CD4-positive, alpha-beta T cell treated with Interleukin-6 at 100 ng/mL for 8 hours (primary cell): ENCODE measurements around the gene ABCB10.
"Not testable (repeated sequence)": the region's sequence is repeated elsewhere in the genome, so short reads cannot be mapped to it uniquely, and the experiment has no call there.

Experiments
- DNase-seq: peaks from one replicate; pipeline ENCODE4 v3.0.0-alpha.2; 2020; ENCODE audit warnings: mixed read lengths, low spot score

The ABCB10 gene

DNA sequence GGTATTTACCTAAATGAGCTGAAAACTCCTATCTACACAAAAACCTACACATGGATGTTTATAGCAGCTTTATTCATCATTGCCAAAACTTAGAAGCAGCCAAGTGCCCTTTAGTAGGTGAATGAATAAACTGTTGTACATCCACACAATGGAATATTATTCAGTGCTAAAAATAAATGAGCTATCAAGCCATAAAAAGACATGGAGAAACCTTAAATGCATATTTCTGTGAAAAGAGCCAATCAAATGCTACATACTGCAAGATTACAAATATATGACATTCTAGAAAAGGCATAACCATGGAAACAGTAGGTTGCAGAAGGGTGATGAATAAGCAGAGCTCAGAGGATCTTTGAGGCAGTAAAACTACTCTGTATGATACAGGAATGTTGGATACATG, 23.3 kb downstream of the ABCB10 start:
- DNase-seq, result no peak

DNA sequence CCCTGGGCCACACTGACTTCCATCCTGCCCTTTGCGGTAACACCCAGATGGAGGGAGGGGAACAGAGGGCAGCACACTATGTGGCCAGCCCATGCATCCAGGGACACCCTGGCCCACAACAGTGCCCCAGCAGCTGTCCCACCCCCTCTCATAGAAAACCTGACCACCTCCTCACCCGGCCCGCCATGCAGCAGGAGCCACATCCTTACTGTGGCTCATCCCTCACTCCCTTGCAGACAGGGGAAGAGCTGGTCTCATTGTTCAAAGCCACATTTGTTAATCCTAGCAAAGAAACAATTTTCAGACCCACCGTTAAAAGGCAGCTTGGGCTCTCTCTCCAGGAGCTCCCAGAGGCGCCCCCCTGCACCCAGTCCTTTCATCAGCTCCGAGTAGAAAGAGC, 27.2 kb downstream of the ABCB10 start:
- DNase-seq, result no peak

DNA sequence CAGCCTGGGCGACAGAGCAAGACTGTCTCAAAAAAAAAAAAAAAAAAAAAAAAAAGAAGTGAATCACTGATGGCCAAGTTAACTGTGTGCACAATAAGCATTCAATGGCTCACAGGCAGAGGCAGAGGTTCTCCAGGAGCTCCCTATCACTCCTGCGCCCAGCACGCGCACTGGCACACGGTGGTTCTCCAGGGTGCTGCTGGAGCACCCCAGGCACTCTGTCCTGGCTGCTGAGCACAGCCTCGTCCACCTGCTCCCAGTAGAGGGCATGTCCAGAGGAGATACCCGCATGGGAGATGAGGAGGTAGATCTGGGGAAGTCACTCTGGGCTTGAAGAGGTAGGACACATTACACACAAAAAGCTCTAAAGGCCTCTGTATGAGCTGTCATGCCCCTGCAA, 28.9 kb downstream of the ABCB10 start:
- DNase-seq, result no peak

GRCh38 chr1:229526695-229527094, 31.8 kb downstream of the ABCB10 start:
- DNase-seq, result no peak

GRCh38 chr1:229523052-229523451, 35.5 kb downstream of the ABCB10 start:
- DNase-seq, result no peak

DNA sequence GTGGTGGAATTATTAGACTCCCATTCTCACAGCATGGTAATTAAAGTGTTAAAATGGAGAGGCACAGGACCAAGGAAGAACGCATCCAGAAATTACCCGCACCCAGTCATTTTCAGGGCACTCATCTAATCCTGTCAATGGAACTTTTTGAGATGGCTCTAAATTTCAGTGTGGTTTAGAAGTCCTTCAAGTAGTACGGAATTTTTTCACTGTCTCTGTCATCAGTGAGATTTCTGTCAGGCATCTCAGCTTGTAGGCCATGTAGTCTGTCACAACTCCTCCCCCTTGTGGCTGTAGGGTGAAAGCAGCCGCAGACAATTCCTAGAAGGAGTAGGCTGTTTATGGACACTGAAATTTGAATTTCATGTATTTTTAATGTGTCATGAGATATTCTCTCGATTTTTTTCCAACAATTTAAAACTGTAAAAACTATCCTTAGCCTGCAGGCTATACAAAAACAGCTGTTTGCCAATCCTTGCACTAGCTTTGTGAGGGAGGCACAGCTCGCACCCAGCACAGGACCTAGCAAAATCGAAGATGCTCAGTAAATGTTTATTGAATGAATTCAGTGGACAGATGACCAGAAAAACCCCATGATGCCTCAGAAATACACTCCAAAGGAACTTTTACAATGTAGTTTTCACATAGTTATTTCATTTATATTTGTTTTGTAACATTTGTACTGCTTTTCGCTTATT, 43.8 kb downstream of the ABCB10 start:
- peak; percentile 72 for DNase-seq

DNA sequence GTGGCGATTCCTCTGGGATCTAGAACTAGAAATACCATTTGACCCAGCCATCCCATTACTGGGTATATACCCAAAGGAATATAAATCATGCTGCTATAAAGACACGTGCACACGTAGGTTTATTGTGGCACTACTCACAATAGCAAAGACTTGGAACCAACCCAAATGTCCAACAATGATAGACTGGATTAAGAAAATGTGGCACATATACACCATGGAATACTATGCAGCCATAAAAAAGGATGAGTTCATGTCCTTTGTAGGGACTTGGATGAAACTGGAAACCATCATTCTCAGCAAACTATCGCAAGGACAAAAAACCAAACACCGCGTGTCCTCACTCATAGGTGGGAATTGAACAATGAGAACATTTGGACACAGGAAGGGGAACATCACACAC, 46.9 kb downstream of the ABCB10 start:
- not testable (repeated sequence) for DNase-seq

GRCh38 chr1:229511201-229511600, 47.3 kb downstream of the ABCB10 start:
- not testable (repeated sequence) for DNase-seq

- DNase-seq, result no peak
Measured at GRCh38 chr1:229509576-229509975, 48.9 kb downstream of the ABCB10 start.

DNA sequence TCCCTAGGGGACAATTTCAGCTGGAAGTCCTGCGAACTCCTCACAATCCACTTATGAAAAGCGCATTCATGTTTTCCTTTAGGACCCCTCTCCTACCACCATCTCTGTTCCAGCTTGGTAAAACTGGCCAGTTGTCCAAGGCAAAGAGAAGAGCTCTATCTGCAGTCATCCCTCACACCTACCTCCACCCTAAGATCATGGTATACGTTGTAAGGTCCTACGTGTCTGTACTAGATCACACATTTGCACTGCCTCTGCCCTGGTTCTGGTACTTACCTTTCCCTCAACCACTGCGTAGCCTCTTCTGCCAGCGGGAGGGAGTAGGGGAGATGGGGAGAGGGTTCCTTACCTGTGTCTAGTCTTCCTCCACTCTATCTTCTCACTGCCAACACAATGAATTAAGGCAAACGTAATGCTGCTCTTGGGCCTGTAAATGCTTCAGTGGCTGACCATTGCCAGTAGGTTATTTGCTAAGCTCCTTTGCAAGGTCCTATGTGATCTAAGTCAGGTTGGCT, 49.6 kb downstream of the ABCB10 start:
- no peak for DNase-seq

GRCh38 chr1:229507951-229508822, 50.3 kb downstream of the ABCB10 start, which contains the start of gene NUP133:
TSS of gene NUP133 (minus strand) at chr1:229508341. CDS start at chr1:229508249, 92 bp downstream.
- peak; percentile 96 for DNase-seq

DNA sequence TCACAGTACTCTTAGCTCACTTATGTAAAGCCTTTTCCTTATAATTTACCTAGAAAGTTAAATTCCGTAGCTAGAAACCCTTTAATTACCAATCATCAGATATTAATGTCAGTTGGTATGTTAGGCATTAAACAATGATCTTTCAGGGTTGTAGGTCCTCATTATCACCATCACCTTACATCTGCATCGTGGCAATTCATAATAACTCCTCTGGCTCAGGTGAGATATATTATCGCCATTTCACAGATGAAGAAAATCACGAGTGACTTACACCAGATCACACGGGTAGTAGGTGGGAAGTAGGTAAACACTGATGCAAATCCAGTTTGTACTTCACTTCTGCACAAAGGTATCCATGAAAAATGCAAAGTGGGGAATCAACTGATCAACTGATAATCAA, 51.0 kb downstream of the ABCB10 start:
- no peak for DNase-seq

- DNase-seq, result no peak
Measured at GRCh38 chr1:229506633-229507032, 51.9 kb downstream of the ABCB10 start.

DNA sequence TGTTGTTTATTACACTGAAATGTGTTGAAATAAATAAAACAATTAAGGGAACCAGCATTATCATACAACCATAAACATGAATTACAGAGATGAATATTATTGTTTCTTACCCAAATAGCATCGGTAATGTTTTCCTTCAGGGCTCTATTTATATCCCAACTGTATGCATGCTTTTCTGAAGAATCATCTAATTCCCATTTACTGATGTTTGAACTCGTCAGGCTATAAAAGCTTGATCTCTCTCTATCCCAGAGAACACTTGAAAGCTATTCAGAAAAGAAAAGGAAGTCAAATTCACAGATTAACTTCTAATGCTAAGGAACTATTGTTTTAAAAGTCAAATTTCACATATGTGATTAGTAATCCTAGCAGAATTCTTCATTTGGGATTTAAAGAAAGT, 62.7 kb downstream of the ABCB10 start:
- DNase-seq, result no peak

GRCh38 chr1:229487181-229487580, 71.3 kb downstream of the ABCB10 start:
- DNase-seq, result no peak

DNA sequence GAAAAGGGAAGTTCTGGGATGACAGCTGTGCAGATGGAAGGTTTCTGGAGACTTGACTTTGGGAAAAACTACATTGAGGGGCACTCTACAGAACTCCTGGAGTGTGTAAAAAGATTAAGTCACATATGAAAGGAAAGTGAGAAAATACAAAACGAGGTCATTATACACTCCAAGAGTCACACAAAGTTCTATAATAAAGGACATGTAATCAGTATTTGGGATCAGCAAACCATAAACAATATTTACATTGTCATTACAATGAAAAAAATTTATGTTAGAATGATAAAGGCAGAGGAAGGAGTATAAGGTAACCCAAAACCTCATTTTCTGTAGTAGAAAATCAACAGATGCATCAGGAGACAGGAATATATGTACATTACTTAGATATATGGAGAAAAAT, 73.2 kb downstream of the ABCB10 start:
- DNase-seq, result no peak

DNA sequence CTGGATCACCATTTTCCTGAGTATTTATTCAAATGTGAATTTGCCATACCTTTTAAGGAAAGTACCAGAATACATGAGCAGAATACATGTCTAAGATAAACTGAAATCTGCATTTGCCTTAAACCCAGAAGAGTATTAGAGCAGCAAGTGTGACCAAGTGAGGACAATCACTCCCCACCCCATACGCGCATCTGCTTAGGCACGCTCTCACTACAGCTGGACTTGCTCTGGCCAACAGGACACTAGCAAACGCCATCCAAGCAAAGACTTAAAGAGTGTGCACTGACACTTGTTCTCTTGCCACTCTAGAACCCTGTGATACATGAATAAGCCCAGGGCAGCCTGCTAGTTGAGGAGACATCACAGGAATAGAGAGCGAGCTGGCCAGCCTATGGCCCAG, 76.0 kb downstream of the ABCB10 start:
- no peak for DNase-seq

DNA sequence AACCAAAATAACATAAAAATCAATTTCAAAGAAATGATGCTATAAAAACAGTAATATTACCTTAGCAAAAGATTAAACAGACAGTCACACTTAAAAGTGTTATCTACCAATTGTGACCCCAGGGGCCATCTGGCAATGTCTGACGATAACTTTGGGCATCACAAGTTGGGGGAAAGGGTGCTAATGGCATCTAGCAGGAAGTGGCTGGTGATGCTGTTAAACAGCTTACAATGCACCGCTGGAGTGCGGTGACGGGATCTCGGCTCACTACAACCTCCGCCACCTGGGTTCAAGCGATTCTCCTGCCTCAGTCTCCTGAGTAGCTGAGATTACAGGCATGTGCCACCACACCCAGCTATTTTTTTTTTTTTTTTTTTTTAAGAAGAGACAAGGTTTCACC, 78.0 kb downstream of the ABCB10 start:
- DNase-seq, result no peak

DNA sequence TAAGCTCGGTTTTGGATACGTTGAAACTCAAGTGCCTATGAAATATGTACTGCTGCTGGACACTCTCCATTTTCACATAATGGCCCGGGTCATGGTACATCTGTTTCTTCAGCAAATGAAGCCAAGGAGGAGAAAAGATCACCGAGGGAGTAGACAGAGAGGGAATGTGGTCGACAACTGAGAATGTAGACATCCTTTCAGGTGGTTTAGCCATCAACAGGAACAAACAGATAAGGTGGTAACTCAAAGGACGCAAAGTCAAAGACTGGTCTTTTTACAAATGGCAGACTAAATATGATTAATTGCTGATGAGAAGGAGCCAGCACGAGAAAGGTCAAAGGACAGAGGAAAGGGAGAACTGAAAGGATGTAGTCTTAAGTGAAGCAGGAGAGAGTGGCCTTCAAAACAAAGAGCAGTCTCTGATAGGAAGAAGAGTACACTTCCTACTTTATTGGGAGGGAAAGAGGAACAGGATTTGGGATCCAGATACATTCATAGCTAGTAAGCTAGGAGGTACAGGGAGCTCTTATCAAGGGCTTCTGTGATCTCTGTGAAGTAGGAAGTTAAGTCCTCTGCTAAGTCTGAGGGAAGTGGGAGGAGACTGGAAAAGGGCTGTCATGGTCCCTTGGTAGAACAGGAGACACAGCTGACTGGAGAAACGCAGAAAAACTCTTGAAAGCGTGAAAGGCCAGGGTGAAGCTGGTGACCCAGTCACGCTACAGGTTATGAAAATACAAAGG, 78.7 kb downstream of the ABCB10 start:
- DNase-seq, result no peak

DNA sequence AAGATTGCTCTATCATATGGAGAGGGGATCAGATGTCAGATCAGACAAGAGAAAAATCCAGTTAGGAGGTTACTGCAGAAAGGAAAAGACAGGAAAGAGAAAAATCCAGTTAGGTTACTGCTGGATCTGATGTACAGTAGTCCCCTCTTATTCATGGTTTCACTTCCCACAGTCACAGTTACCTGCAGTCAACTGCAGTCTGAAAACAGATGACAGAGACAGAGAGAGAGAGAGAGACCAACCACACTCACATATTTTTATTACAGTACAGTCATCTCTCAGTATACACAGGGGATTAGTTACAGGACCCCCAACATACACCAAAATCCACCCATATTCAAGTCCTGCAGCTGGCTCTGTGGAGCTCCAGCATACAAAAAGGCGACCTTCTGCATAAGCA, 79.7 kb downstream of the ABCB10 start:
- no peak for DNase-seq

- DNase-seq, result not testable (repeated sequence)
Measured at GRCh38 chr1:229475859-229476258, 82.6 kb downstream of the ABCB10 start.

GRCh38 chr1:229474509-229474908, 84.0 kb downstream of the ABCB10 start:
- DNase-seq, result no peak
